Cardiac septum (tissue), 1 donor: ENCODE data around the gene MAP3K6. TPM values are rescaled to one million over a fixed set of nuclear protein-coding genes. Genes with fewer than 3 reads are reported as not detected.

Source experiments
- DNase-seq: peaks from one replicate; pipeline ENCODE4 v3.0.0-alpha.2; 2020; ENCODE audit warnings: low spot score
- intact Hi-C: fragments of 100-400 bp; cut with DNase I; formaldehyde crosslinking; loops from one replicate; pipeline ENCODE4 v1.14.0; 2022
- total RNA-seq: library from RNA; stranded (reverse); fragmentation: NEBNext Ultra II Directional; extraction: Animal tissue kit (Norgen Biotek cat#: 25700); gene quantifications from one replicate; pipeline ENCODE4 v1.2.1, GENCODE V29; 2021
- donor health status: DM: no; HTN: no; CAD: no.

MAP3K6 gene
- total RNA-seq, 1 donor from 2014 or later: 53.1 TPM

- intact Hi-C loops: no loop called here
Observed at GRCh38 chr1:27361553-27361952, 5.2 kb downstream of the MAP3K6 start.

DNA sequence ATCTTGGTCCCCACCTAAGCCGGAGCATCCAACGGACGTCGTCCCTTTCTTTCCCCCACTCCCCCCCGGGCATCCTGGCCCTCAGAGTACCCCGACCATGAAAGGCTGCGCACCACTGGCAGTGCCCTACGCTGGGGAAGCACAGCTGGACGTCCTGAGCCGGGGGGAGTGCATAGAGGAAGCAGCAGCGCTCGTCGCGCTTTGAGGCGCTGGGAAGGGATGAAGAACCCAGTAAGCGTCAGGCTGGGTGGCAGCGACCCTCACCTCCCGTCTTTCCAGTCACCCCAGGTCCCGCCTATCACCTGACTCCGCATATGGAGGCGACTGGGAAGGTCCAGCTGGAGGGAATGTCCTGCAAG is 5.7 kb downstream of the MAP3K6 start:
- no peak for DNase-seq
- intact Hi-C loops: no loop called here

More at GRCh38 chr1:27361553-27361952, 5.2 kb downstream of the MAP3K6 start:
- no peak for DNase-seq

DNA sequence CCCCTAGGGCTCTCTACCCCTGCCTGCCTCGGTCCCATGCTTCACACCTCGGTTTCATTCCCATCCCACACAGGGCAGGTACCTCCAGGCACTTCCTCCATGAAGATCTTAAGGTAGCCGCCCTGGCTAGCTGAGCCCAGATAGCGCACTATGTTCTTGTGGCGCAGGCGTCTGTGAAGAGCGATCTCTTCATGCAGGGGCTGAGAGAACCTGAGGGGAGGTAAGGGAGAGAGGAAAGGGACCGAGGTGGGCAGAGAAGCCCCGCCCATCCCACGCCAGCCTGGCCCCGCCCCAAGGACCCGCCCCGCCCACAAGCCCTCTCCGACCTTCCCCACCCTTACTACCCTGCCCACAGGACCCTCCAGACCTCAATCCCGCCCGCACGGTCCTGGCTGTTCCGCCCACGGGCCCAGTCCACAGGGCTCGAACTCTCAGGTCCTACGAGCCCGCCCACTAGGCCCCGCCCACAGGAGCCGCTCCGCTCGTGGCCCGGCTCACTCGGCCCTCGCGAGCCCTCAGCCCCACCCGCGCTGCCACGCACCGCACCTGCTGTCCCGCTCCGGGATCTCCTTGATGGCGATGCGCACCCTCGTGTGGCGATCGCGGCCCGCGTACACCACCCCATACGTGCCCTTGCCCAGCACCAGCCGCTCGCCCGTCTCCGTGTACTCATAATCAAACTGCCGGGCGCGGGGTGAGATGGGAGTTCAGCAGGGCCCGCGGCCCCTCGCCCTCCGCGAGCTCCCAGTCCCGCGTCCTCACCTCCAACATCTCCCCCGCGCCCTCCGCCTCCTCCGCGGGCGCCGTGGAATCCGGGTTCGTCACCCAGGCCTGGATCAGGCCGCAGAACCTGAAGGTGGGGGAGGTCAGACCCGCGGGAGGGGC is 6.4 kb downstream of the MAP3K6 start:
- intact Hi-C loops: no loop called here
- DNase-seq: no peak

GRCh38 chr1:27359822-27360158 is 7.0 kb downstream of the MAP3K6 start:
- intact Hi-C loops: loop anchor here (5.0 kb wide), 1 partner anchor 33 kb away; the partner anchor contains the start of gene GPR3
- no peak for DNase-seq

DNA sequence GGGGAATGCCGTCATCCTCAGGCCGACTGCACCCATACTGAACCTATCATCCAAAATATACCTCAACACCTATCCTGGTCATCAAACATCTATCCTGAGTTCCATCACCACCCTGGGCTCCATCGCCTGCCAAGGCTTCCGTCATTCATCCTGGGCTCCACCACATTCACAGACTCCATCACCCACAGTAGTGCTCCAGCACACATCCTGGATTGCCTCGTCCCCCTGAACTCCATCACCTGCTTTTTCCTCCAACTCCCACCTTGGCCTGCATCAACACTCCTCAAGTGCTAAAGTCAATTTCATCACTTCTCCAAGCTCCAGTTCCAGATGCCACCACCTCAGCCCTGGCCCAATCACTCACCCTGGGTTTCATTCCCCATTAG is 7.8 kb downstream of the MAP3K6 start:
- no peak for DNase-seq
- intact Hi-C loops: loop anchor here (5.0 kb wide), 1 partner anchor 33 kb away; the partner anchor contains the start of gene GPR3

- intact Hi-C loops: loop anchor here (5.0 kb wide), 1 partner anchor 34 kb away; the partner anchor contains the start of gene GPR3
- no peak for DNase-seq
Observed at GRCh38 chr1:27358038-27358927, 8.5 kb downstream of the MAP3K6 start.

- DNase-seq: peak; percentile 92
- intact Hi-C loops: loop anchor here (5.0 kb wide), 1 partner anchor 35 kb away; the partner anchor contains the start of gene GPR3
Observed at GRCh38 chr1:27357281-27358037, 9.3 kb downstream of the MAP3K6 start.

DNA sequence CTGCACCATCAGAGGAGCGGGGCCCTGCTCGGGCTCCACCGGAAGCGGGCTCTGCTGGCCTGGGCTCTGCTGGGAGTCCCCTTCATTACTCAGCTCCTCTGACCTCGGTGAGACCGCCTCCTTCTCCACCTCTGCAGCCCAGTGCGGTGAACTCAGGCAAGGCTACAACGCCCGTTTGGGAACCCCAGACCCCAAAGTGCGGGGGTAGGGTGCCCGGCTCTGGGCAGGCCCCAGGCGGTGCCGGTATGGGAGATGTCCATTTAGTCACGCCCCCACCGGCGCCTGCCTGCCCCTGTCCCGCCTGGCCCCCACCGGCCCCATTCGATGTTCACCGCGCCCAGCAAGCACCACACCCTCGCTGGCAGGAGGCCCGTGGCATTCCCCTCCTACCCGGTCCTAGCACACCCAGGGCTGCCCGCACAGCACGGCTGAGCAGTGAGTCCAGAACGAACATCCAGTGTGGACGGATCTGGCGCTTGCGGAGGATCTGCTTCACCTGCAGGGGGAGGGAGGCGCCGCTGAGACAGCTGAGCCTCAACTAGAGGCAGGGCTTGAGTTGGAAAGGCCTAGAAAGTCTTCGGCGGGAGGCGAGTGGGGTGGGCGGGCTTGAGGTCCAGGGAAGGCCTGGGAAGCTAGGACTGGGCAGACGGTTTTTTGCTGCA is 10.0 kb downstream of the MAP3K6 start:
- intact Hi-C loops: loop anchor here (5.0 kb wide), 1 partner anchor 36 kb away; the partner anchor contains the start of gene GPR3
- DNase-seq: no peak

GRCh38 chr1:27356277-27356618 is 10.5 kb downstream of the MAP3K6 start:
- DNase-seq: no peak
- intact Hi-C loops: loop anchor here (5.0 kb wide), 1 partner anchor 36 kb away; the partner anchor contains the start of gene GPR3

- intact Hi-C loops: loop anchor here (5.0 kb wide), 1 partner anchor 37 kb away; the partner anchor contains the start of gene GPR3
- no peak for DNase-seq
Observed at GRCh38 chr1:27355683-27356082, 11.1 kb downstream of the MAP3K6 start.

DNA sequence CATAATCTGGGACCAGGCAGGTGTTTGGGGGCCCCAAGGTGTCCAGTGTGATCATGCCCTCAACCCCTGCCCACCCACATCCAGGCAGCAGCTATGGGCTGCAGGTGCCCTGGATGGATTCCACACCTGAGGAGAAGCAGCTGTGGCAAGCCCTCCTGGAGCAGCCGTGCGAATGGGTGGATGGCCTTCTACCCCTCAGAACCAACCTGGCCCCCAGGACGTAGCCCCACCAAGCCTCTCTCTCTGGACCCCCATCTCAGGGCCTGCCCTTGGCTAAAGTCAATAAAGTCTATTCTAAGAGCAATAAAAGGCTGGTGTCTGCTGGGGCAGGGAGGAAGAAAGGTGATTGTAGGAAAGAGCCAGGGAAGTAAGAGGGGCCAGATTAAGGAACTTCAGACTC is 13.1 kb downstream of the MAP3K6 start:
- no peak for DNase-seq
- intact Hi-C loops: no loop called here

- no peak for DNase-seq
- intact Hi-C loops: no loop called here
Observed at GRCh38 chr1:27353166-27353565, 13.6 kb downstream of the MAP3K6 start.

GRCh38 chr1:27351541-27352107 is 15.1 kb downstream of the MAP3K6 start:
- DNase-seq: no peak

DNA sequence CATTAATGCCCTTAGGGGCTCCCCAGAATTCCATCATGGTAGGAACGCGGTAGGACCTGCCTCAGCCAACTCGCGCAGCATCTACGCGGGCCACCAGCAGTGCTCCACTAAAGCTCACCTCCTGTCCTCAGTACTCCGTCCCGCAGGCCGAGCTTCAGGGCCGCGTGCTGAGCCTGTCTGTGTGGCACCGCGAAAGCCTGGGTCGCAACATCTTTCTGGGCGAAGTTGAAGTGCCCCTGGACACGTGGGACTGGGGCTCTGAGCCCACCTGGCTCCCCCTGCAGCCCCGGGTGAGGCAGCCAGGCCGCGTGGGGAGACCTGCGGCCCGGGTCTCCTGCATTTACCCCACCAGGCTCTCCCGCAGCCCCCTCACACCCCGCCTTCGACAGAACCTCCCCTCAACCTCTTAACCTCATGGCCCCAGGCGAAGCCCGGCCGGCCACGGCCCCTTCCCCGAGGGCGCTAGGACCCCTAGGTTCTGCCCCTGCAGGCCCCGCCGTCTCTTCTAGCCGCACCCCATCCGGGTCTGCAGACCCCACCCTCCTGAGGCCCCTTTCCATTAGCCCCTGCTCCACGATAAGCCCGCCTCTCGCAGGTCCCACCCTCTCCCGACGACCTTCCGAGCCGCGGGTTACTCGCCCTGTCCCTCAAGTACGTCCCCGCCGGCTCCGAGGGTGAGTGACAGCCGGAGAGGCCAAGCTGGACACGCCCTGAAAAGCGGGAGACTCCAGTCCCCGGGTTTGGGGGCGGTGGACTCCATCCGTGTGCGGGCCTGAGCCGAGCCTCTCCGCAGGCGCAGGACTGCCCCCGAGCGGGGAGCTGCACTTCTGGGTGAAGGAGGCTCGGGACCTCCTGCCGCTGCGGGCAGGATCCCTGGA is 15.9 kb downstream of the MAP3K6 start:
- intact Hi-C loops: no loop called here
- DNase-seq: no peak

More at GRCh38 chr1:27351541-27352107, 15.1 kb downstream of the MAP3K6 start:
- intact Hi-C loops: no loop called here

DNA sequence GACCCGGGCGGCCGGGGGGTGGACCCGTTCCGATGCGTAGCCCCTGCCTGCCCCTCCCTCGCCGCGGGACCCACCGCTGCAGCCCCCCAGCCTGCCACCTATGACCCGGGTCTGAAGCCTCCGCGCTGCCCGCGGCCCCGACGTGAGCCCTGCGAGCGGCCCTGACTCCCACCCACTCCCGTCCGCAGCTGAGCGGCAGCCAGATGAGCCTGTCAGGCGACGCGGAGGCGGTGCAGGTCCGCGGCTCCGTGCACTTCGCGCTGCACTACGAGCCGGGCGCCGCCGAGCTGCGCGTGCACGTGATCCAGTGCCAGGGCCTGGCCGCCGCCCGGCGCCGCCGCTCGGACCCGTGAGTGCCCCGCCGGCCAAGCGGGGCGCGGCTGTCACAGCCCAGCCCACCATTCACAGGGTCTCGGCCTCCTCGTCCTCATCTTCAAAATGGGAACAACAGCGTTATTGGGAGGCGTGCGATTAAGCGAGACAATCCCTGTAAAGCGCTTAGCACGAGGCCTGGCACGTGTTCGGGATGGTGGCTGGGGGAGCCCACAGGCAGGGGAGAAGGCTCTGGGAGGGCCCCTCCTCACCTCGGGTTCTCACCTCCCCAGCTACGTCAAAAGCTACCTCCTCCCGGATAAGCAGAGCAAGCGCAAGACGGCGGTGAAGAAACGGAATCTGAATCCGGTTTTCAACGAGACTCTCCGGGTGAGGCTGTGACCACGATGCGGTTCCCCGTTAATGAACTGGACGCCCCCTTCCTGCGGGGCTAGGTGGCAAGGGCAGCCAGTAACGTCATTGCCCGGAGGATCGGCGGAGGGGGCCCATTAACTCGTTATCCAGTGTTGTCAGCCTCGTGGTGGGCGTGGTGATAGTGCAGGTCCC is 16.7 kb downstream of the MAP3K6 start:
- no peak for DNase-seq
- intact Hi-C loops: no loop called here

- intact Hi-C loops: no loop called here
- DNase-seq: no peak
Observed at GRCh38 chr1:27348861-27349783, 17.6 kb downstream of the MAP3K6 start.
